LNCaP clone FGC (cell line): ENCODE data around the gene PPP1R37.
A peak's percentile ranks its signal among the peaks of the same experiment; 100 is the strongest.

Experiments
- DNase-seq: peaks from one replicate; pipeline ENCODE4 v3.0.0-alpha.2; 2011; ENCODE audit warnings: low read depth
- H3K4me3 ChIP-seq: 2 replicates; pipeline ENCODE4 v1.5.1; 2011; ENCODE audit warnings: mild to moderate bottlenecking, low read depth, low read length, control low read depth
- TF ChIP-seq, protein P1 (sequence below): IDR thresholded peaks from 2 replicates; pipeline ENCODE4 v1.5.1; 2012; ENCODE audit warnings: mild to moderate bottlenecking; ENCODE audit not compliant: control insufficient read depth, insufficient read depth; ENCODE audit errors: extremely low read depth

The PPP1R37 gene

DNA sequence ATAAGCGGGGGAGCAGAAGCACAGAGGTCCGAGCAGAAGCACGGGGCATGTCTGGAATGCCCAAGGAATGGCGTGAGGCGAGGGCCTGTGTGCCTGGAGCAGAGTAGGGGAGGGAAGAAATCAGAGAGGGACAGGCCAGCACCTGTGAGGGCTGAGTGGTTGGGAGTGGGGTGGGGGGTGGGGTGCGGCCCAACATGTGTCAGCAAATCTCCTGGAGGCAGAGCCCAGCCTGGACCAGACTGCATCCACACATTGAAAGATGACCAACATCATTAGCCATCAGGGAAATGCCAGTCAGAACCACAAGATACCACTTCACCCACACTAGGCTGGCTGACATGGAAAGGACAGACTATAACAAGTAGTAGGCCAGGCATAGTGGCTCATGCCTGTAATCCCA is 42.9 kb upstream of the PPP1R37 start:
- no peak for DNase-seq
- TF ChIP-seq, protein P1, sequence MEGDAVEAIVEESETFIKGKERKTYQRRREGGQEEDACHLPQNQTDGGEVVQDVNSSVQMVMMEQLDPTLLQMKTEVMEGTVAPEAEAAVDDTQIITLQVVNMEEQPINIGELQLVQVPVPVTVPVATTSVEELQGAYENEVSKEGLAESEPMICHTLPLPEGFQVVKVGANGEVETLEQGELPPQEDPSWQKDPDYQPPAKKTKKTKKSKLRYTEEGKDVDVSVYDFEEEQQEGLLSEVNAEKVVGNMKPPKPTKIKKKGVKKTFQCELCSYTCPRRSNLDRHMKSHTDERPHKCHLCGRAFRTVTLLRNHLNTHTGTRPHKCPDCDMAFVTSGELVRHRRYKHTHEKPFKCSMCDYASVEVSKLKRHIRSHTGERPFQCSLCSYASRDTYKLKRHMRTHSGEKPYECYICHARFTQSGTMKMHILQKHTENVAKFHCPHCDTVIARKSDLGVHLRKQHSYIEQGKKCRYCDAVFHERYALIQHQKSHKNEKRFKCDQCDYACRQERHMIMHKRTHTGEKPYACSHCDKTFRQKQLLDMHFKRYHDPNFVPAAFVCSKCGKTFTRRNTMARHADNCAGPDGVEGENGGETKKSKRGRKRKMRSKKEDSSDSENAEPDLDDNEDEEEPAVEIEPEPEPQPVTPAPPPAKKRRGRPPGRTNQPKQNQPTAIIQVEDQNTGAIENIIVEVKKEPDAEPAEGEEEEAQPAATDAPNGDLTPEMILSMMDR = no peak
- H3K4me3 ChIP-seq = no peak overlapping the region

DNA sequence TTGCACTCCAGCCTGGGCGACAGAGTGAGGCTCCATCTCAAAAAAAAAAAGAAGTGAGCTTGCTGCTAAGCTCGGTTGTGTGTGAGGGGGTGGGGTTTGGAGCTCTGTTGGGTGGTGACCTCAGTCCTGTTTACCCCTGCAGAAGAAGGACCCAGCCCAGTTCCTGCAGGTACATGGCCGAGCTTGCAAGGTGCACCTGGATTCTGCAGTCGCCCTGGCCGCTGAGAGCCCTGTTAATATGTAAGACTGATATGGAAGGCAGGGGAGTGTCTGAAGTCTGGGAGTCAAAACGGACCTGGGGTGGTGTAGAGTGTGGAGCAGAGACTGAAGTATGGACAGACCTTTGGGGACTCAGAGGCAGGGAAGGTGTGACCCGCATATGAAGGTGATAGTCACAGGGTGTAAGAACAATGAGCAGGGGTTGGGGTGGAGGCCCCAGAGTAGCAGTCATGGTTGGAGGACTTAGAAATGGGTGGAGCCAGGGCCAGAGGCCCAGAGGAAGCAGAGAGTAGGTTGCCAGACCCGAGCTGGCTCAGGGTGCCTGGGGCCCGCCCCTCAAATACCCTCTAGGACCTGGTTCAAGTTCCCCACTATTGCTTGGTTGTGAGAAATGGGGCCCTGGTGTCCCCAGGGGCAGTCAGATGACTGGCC is 40.9 kb upstream of the PPP1R37 start:
- H3K4me3 ChIP-seq = no peak overlapping the region
- TF ChIP-seq, protein P1 = no peak
- DNase-seq = no peak

GRCh38 chr19:45056831-45057230 is 36.1 kb upstream of the PPP1R37 start:
- TF ChIP-seq, protein P1 = no peak
- H3K4me3 ChIP-seq = no peak overlapping the region
- no peak for DNase-seq

GRCh38 chr19:45057444-45057843 is 35.5 kb upstream of the PPP1R37 start:
- TF ChIP-seq, protein P1 = no peak
- no peak for DNase-seq
- H3K4me3 ChIP-seq = no peak overlapping the region

- H3K4me3 ChIP-seq = no peak overlapping the region
- TF ChIP-seq, protein P1 = no peak
- no peak for DNase-seq
Measured at GRCh38 chr19:45058622-45059159, 34.3 kb upstream of the PPP1R37 start.

DNA sequence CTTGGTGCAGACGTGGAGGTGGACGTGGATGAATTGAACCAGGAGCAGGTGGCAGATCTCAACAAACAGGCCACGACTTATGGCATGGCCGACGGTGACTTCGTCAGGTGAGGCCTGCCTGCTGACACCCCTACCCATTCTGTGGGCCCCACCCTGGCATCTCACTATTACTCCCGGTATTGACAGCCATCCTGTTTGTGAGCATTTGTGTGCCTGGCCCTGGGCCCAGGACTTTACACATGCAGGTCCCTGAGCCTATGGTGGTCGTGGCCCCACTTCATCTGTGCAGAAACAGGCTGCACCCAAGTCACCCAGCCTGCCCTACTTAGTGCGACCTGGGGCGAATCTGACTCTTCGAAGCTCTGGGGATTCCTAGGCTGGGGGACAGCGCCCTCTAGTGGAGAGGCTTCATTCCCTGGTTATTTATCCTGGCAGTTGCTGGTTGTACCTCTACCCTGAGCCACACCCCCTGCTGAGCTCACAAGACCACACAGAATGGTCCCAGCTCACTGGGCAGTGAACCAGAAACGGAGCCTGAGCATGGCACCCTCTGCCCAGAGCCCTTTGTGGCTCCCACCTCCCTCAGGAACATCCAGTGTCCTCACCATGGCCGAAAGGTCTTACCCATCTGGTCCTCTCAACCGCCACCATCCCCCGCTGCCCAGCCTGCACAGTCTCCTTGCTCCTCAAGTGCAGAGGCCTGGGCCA is 33.6 kb upstream of the PPP1R37 start:
- no peak overlapping the region for H3K4me3 ChIP-seq
- TF ChIP-seq, protein P1 = peak; percentile 61
- no peak for DNase-seq
